Measurements from ENCODE around the gene AOX1. TPM values are rescaled to one million over a fixed set of nuclear protein-coding genes. Genes with fewer than 3 reads are reported as not detected.

AOX1 gene
- total and polyA plus RNA-seq, 2 of the 8 experiments (the other 6 are each of a cell fraction or from before 2014, with no cell fraction given), result 5.6 to 8.3 TPM

GRCh38 chr2:200599206-200599605 is 13.4 kb downstream of the AOX1 start (continued):
- TF ChIP-seq CHD7 (IDR thresholded peaks at IDR 0.05; ENCODE audit: insufficient replicate concordance, low read length) (no peak), NANOG (IDR thresholded peaks at IDR 0.05; ENCODE audit: insufficient read depth, low read depth, low read length, poor library complexity, severe bottlenecking) (no peak), BRCA1 (IDR thresholded peaks at IDR 0.05; ENCODE audit: low read depth, low read length) (no peak), USF2 (IDR thresholded peaks at IDR 0.05; ENCODE audit: low read length) (no peak), ATF3 (IDR thresholded peaks at IDR 0.05; ENCODE audit: insufficient read depth, low read depth, low read length) (no peak), YY1 (IDR thresholded peaks at IDR 0.05; ENCODE audit: low read depth, low read length) (no peak), GTF2F1 (IDR thresholded peaks at IDR 0.05; ENCODE audit: borderline replicate concordance, low read depth, low read length) (no peak), RNF2 (IDR thresholded peaks at IDR 0.05; ENCODE audit: borderline replicate concordance, low read depth, low read length, missing control alignments, poor library complexity, severe bottlenecking) (no peak)
